Astrocyte (in vitro differentiated cells and primary cell): Measurements from ENCODE around the gene SUN2. TPM values are rescaled to one million over a fixed set of nuclear protein-coding genes. Genes with fewer than 3 reads are reported as not detected.

Source experiments
- DNase-seq: peaks from one replicate; pipeline ENCODE4 v3.0.0-alpha.2; 2010; ENCODE audit warnings: low read depth
- FAIRE-seq: peaks from 2 replicates; lab custom pipeline; 2011; peaks lifted over from hg19 to GRCh38; lab: Jason Lieb, UNC
- H2AFZ ChIP-seq: 2 replicates; pipeline ENCODE4 v1.6.0; 2012; ENCODE audit warnings: low read depth, low read length, inconsistent platforms
- H3K27ac ChIP-seq: 2 replicates; pipeline ENCODE4 v1.5.1; 2011; ENCODE audit warnings: low read depth, low read length, inconsistent platforms
- H3K27me3 ChIP-seq: 2 replicates; pipeline ENCODE4 v1.6.0; 2011; ENCODE audit warnings: low read length, inconsistent platforms; ENCODE audit not compliant: insufficient read depth
- H3K36me3 ChIP-seq: 2 replicates; pipeline ENCODE4 v1.5.1; 2011; ENCODE audit warnings: low read length, inconsistent platforms; ENCODE audit not compliant: insufficient read depth
- H3K4me1 ChIP-seq: 2 replicates; pipeline ENCODE4 v1.5.1; 2011; ENCODE audit warnings: low read length, inconsistent platforms; ENCODE audit not compliant: insufficient read depth
- H3K4me2 ChIP-seq: 2 replicates; pipeline ENCODE4 v1.6.0; 2012; ENCODE audit warnings: low read length, inconsistent platforms
- H3K4me3 ChIP-seq: 2 replicates; pipeline ENCODE4 v1.5.1; 2011; ENCODE audit warnings: low read depth, mild to moderate bottlenecking, low read length, inconsistent platforms; ENCODE audit not compliant: insufficient read depth
- H3K79me2 ChIP-seq: 2 replicates; pipeline ENCODE4 v1.6.0; 2012; ENCODE audit warnings: mild to moderate bottlenecking, low read length, inconsistent platforms; ENCODE audit not compliant: insufficient read depth
- H3K9ac ChIP-seq: 2 replicates; pipeline ENCODE4 v1.6.0; 2012; ENCODE audit warnings: mild to moderate bottlenecking, low read length, inconsistent platforms
- H3K9me3 ChIP-seq: 2 replicates; pipeline ENCODE4 v1.5.1; 2012; ENCODE audit warnings: low read depth, mild to moderate bottlenecking, low read length, inconsistent platforms; ENCODE audit not compliant: insufficient read depth
- H4K20me1 ChIP-seq: 2 replicates; pipeline ENCODE4 v1.6.0; 2012; ENCODE audit warnings: low read length, inconsistent platforms; ENCODE audit not compliant: insufficient read depth
- H3K27ac Mint-ChIP-seq: one replicate; pipeline ENCODE4 v1.8.0; 2021; ENCODE audit warnings: mild to moderate bottlenecking, mixed read lengths; ENCODE audit not compliant: unreplicated experiment
- H3K27me3 Mint-ChIP-seq: one replicate; pipeline ENCODE4 v1.8.0; 2021; ENCODE audit warnings: low read depth, mixed read lengths; ENCODE audit not compliant: unreplicated experiment
- H3K36me3 Mint-ChIP-seq: one replicate; pipeline ENCODE4 v1.8.0; 2021; ENCODE audit warnings: low read depth, mixed read lengths; ENCODE audit not compliant: unreplicated experiment
- H3K4me1 Mint-ChIP-seq: one replicate; pipeline ENCODE4 v1.8.0; 2021; ENCODE audit warnings: low read depth, mixed read lengths; ENCODE audit not compliant: unreplicated experiment
- H3K4me3 Mint-ChIP-seq: one replicate; pipeline ENCODE4 v1.8.0; 2021; ENCODE audit warnings: mild to moderate bottlenecking, moderate library complexity, mixed read lengths; ENCODE audit not compliant: unreplicated experiment
- H3K9me3 Mint-ChIP-seq: one replicate; pipeline ENCODE4 v1.8.0; 2021; ENCODE audit warnings: mild to moderate bottlenecking, mixed read lengths; ENCODE audit not compliant: unreplicated experiment
- EZH2 ChIP-seq: IDR thresholded peaks from 2 replicates; pipeline ENCODE4 v1.6.1; 2012; ENCODE audit warnings: mild to moderate bottlenecking, low read length, inconsistent platforms; ENCODE audit not compliant: insufficient read depth
- total RNA-seq: library from RNA; stranded (reverse); gene quantifications from 2 replicates; pipeline ENCODE4 v1.2.1, GENCODE V29; 2021
- TF ChIP-seq, protein P1 (sequence below): IDR thresholded peaks from 2 replicates; pipeline ENCODE4 v1.5.1; 2011; ENCODE audit warnings: low read depth, mild to moderate bottlenecking, inconsistent platforms, low read length, moderate library complexity; ENCODE audit not compliant: insufficient read depth

The SUN2 gene
- total RNA-seq, 1 donor from 2014 or later = 46.5 TPM

DNA sequence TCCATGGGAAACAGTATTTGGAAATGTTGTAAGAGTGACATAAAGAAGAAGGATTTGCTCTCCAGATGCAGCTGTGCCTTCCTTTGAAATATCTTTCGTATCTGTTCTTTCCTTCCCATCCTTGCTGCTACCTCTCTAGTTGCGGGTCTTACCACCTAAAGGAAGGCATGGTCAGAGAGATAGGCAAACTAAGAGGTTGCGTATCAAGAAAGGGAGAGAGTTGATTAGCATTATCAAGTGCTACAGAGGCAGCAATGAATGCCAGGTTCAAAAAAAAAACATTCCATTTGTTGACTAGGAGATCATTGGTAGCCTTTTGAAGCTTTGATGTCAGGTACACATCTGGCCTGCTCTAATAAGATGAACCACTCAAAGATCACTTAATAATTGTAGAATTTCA is 45.4 kb downstream of the SUN2 start:
- FAIRE-seq (no peak), DNase-seq (no peak)

DNA sequence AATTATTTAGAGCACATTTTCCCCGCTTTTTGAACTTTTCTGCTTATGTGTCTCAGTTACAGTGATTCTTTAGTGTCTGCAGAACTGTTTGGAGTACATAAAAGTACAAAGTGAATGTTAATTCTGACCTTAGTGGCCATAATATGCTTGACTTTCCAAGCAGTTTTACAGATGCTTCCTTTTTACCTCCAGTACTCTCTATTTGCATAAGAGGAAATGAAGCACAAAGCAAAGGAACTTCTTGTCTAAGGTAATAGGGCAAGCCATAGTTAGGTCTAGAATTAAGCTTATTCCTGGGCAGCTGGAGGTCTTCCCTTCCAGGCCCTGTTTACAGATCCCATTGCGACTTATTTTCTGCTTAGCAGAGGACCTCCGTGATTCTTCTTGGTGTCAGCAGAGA is 46.5 kb downstream of the SUN2 start:
- Mint-ChIP-seq H3K4me1 (peaks cover 45% of the 10 kb centered on the region), H3K9me3 (no peaks in the 10 kb centered on the region), H3K27ac (no peak overlapping the region), H3K27me3 (no peaks in the 10 kb centered on the region), H3K36me3 (peaks cover 24% of the 10 kb centered on the region), H3K4me3 (no peak overlapping the region)
- Histone ChIP-seq H3K9ac (no peak overlapping the region), H3K27ac (no peak overlapping the region), H3K9me3 (no peaks in the 10 kb centered on the region), H3K4me1 (peaks cover 20% of the 10 kb centered on the region), H3K4me2 (no peak overlapping the region), H3K79me2 (peaks cover 85% of the 10 kb centered on the region), H2AFZ (no peak overlapping the region), H3K4me3 (no peak overlapping the region), H4K20me1 (peaks cover 77% of the 10 kb centered on the region), H3K27me3 (no peaks in the 10 kb centered on the region), H3K36me3 (peaks cover 3% of the 10 kb centered on the region)
- TF ChIP-seq, protein P1, sequence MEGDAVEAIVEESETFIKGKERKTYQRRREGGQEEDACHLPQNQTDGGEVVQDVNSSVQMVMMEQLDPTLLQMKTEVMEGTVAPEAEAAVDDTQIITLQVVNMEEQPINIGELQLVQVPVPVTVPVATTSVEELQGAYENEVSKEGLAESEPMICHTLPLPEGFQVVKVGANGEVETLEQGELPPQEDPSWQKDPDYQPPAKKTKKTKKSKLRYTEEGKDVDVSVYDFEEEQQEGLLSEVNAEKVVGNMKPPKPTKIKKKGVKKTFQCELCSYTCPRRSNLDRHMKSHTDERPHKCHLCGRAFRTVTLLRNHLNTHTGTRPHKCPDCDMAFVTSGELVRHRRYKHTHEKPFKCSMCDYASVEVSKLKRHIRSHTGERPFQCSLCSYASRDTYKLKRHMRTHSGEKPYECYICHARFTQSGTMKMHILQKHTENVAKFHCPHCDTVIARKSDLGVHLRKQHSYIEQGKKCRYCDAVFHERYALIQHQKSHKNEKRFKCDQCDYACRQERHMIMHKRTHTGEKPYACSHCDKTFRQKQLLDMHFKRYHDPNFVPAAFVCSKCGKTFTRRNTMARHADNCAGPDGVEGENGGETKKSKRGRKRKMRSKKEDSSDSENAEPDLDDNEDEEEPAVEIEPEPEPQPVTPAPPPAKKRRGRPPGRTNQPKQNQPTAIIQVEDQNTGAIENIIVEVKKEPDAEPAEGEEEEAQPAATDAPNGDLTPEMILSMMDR = no peak
- no peak for TF ChIP-seq EZH2
- DNase-seq (no peak), FAIRE-seq (no peak)

More for the DNA sequence above, 45.4 kb downstream of the SUN2 start:
- Mint-ChIP-seq H3K4me3 (no peak overlapping the region), H3K27me3 (no peaks in the 10 kb centered on the region), H3K4me1 (peaks cover 54% of the 10 kb centered on the region), H3K36me3 (peaks cover 32% of the 10 kb centered on the region), H3K27ac (no peak overlapping the region), H3K9me3 (no peaks in the 10 kb centered on the region)
- Histone ChIP-seq H2AFZ (no peak overlapping the region), H3K4me2 (no peak overlapping the region), H3K36me3 (peaks cover 3% of the 10 kb centered on the region), H3K27ac (no peak overlapping the region), H3K9me3 (no peaks in the 10 kb centered on the region), H3K9ac (no peak overlapping the region), H4K20me1 (peaks cover 88% of the 10 kb centered on the region), H3K79me2 (peaks cover 95% of the 10 kb centered on the region), H3K4me3 (no peak overlapping the region), H3K27me3 (no peaks in the 10 kb centered on the region), H3K4me1 (peaks cover 14% of the 10 kb centered on the region)
- TF ChIP-seq EZH2 = no peak
- TF ChIP-seq, protein P1 = no peak

DNA sequence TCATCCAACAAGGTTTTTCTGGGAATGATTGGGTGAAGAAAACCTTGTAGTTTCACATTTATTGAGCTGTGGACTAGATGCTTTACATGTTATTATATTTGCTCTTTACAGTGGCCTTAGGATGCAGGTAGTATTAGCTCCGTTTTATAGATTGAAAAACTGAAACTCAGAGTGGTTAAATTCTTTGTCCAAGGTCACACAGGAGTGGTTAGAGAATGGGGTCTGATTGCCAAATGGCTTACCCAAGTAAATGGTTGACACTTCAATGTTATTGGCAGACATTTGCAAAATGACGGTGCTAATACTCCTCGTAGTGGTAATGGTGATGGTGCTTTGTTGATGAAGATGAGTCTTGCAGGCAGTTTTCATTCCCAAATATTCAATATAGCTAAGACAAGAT is 47.8 kb downstream of the SUN2 start:
- H2AFZ ChIP-seq = no peak overlapping the region
- H3K79me2 ChIP-seq = peaks cover 72% of the 10 kb centered on the region
- H4K20me1 ChIP-seq = peaks cover 65% of the 10 kb centered on the region
- no peak overlapping the region for H3K4me3 ChIP-seq
- Mint-ChIP-seq H3K4me3 (peak overlapping the region; percentile 97), H3K4me1 (peaks cover 35% of the 10 kb centered on the region), H3K36me3 (peaks cover 15% of the 10 kb centered on the region), H3K27me3 (no peaks in the 10 kb centered on the region), H3K27ac (no peak overlapping the region), H3K9me3 (no peaks in the 10 kb centered on the region)
- DNase-seq (no peak), FAIRE-seq (no peak)
- peaks cover 20% of the 10 kb centered on the region for H3K4me1 ChIP-seq
- no peaks in the 10 kb centered on the region for H3K9me3 ChIP-seq
- H3K9ac ChIP-seq = no peak overlapping the region
- H3K27me3 ChIP-seq = no peaks in the 10 kb centered on the region
- no peak for TF ChIP-seq EZH2
- TF ChIP-seq, protein P1 = no peak
- H3K4me2 ChIP-seq = peak overlapping the region; percentile 94
- no peak overlapping the region for H3K27ac ChIP-seq
- H3K36me3 ChIP-seq = peaks cover 3% of the 10 kb centered on the region
